SK-N-SH treated with all-trans-retinoic acid at 6 μM for 48 hours (cell line): ENCODE measurements around the gene EIF4E.

Experiments used
- CREB5 ChIP-seq: fragments of 250-450 bp; sonication (Bioruptor Pico); IDR thresholded peaks from 2 replicates; pipeline ENCODE4 v1.5.1; 2020; ENCODE audit warnings: low read depth, mild to moderate bottlenecking, moderate library complexity
- CSRNP3 ChIP-seq: fragments of 250-450 bp; sonication (Bioruptor Pico); IDR thresholded peaks from 2 replicates; pipeline ENCODE4 v1.5.1; 2021; ENCODE audit warnings: mild to moderate bottlenecking, moderate library complexity
- OSR1 ChIP-seq: fragments of 250-450 bp; sonication (Bioruptor Pico); IDR thresholded peaks from 2 replicates; pipeline ENCODE4 v1.8.0; 2022; ENCODE audit warnings: moderate library complexity, mild to moderate bottlenecking, inconsistent platforms
- POU6F1 ChIP-seq: fragments of 250-450 bp; sonication (Bioruptor Pico); IDR thresholded peaks from 2 replicates; pipeline ENCODE4 v1.8.0; 2021; ENCODE audit warnings: low read depth, mild to moderate bottlenecking, moderate library complexity, borderline replicate concordance
- ZFP3 ChIP-seq: fragments of 250-450 bp; sonication (Bioruptor Pico); IDR thresholded peaks from 2 replicates; pipeline ENCODE4 v1.5.0; 2020; ENCODE audit warnings: mild to moderate bottlenecking, moderate library complexity
- ZFP30 ChIP-seq: fragments of 450-650 bp; formaldehyde crosslinking; IDR thresholded peaks from 2 replicates; pipeline ENCODE4 v1.5.0; 2022; ENCODE audit warnings: mild to moderate bottlenecking, moderate library complexity
- ZNF565 ChIP-seq: fragments of 450-650 bp; formaldehyde crosslinking; conservative IDR thresholded peaks from 2 replicates; pipeline ENCODE4 v1.5.0; 2020; ENCODE audit warnings: low read depth, mild to moderate bottlenecking, moderate library complexity
- ZNF70 ChIP-seq: fragments of 450-650 bp; formaldehyde crosslinking; IDR thresholded peaks from 2 replicates; pipeline ENCODE4 v1.5.0; 2020; ENCODE audit warnings: mild to moderate bottlenecking, moderate library complexity

- TF ChIP-seq POU6F1 (no peak), CREB5 (CRISPR knock-in tag) (no peak), CSRNP3 (CRISPR knock-in tag) (no peak), ZFP3 (CRISPR knock-in tag) (no peak), OSR1 (CRISPR knock-in tag) (no peak), ZFP30 (no peak), ZNF70 (CRISPR knock-in tag) (no peak), ZNF565 (no peak)
These were observed 49.4 kb downstream of the EIF4E start for GRCh38 chr4:98879515-98879914.
